ENCODE results near the gene BRAF.
"Not testable (repeated sequence)": the region's sequence is repeated elsewhere in the genome, so short reads cannot be mapped to it uniquely, and the experiment has no call there.

Gene BRAF

DNA sequence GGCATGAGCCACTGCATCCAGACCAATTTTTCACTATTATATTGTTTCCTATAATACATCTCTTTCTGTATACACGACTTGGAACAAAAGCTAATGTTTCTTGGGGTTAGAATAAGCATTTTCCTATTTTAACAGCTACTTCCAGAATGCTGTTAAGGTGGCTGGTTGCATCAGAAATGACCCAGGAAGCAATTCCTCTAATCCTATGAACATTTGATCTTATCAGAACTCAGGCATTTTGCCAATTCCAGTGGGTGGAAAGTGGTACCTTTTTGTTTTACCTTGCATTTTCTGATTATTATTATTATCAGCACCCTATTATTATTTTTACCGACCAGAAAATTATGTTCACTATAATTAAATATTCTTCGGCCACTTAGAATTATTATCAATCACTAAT lies 154.9 kb downstream of the BRAF start:
- DNase-seq (ENCODE audit: low read depth), result no peak

- DNase-seq (ENCODE audit: low read depth), result no peak
These were observed 157.3 kb downstream of the BRAF start for GRCh38 chr7:140767418-140767817.

DNA sequence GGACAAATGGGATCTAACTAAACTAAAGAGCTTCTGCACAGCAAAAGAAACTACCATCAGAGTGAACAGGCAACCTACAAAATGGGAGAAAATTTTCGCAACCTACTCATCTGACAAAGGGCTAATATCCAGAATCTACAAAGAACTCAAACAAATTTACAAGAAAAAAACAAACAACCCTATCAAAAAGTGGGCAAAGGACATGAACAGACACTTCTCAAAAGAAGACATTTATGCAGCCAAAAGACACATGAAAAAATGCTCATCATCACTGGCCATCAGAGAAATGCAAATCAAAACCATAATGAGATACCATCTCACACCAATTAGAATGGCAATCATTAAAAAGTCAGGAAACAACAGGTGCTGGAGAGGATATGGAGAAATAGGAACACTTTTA lies 159.3 kb downstream of the BRAF start:
- DNase-seq (ENCODE audit: low read depth), result not testable (repeated sequence)

- not testable (repeated sequence) for DNase-seq (ENCODE audit: low read depth)
These were observed 161.6 kb downstream of the BRAF start for GRCh38 chr7:140763166-140763565.

GRCh38 chr7:140761375-140761774 lies 163.4 kb downstream of the BRAF start:
- DNase-seq (ENCODE audit: low read depth), result not testable (repeated sequence)

GRCh38 chr7:140754506-140754905 lies 170.2 kb downstream of the BRAF start:
- DNase-seq (ENCODE audit: low read depth), result no peak

GRCh38 chr7:140752533-140752932 lies 172.2 kb downstream of the BRAF start:
- no peak for DNase-seq (ENCODE audit: low read depth)

DNA sequence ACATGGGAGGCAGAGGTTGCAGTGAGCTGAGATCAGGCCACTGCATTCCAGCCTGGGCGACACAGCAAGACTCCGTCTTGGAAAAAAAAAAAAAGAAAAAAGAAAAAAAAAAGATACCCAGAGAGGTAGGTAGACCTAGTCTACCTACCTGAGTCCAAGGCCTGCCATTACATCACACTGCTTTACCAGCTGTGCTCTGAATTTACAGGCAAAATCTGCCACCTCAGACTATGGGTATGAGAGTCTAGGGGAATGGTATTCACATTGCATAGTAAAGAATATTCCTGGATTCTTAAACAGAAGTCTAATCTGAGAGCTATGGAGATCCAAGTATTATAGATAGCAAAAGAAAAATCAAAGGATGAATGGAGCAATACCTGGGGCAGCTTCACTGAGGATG lies 178.0 kb downstream of the BRAF start:
- DNase-seq (ENCODE audit: low read depth), result no peak

GRCh38 chr7:140745266-140746058 lies 179.3 kb downstream of the BRAF start:
- no peak for DNase-seq (ENCODE audit: low read depth)

- no peak for DNase-seq (ENCODE audit: low read depth)
These were observed 180.7 kb downstream of the BRAF start for GRCh38 chr7:140744005-140744404.

- not testable (repeated sequence) for DNase-seq (ENCODE audit: low read depth)
These were observed 181.5 kb downstream of the BRAF start for GRCh38 chr7:140743255-140743654.

- DNase-seq (ENCODE audit: low read depth), result no peak
These were observed 186.4 kb downstream of the BRAF start for GRCh38 chr7:140738280-140738679.

GRCh38 chr7:140734729-140735128 lies 190.0 kb downstream of the BRAF start:
- DNase-seq (ENCODE audit: low read depth), result no peak

GRCh38 chr7:140734096-140734495 lies 190.6 kb downstream of the BRAF start:
- no peak for DNase-seq (ENCODE audit: low read depth)

DNA sequence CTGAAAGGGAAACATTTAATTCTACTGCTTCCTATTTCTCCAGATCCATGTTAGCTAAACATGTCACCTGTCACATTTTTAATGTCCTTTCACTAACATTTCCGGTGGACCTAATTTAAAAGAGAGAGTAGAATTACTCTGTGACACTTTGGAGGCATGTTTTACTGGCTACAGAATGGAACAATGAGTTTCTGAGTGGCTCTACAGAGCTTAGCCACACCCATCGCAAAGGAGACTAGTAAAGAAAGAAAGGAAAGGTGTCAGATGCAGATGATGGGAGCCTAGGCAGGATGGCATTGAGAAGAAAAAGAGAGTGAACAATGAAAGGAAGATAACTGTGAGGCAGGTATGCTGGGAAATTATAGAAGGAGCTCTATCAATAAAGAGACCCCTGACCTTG lies 192.3 kb downstream of the BRAF start:
- DNase-seq (ENCODE audit: low read depth), result no peak

GRCh38 chr7:140726281-140726680 lies 198.4 kb downstream of the BRAF start:
- DNase-seq (ENCODE audit: low read depth), result no peak

- DNase-seq (ENCODE audit: low read depth), result no peak
These were observed 200.0 kb downstream of the BRAF start for GRCh38 chr7:140724706-140725105.

DNA sequence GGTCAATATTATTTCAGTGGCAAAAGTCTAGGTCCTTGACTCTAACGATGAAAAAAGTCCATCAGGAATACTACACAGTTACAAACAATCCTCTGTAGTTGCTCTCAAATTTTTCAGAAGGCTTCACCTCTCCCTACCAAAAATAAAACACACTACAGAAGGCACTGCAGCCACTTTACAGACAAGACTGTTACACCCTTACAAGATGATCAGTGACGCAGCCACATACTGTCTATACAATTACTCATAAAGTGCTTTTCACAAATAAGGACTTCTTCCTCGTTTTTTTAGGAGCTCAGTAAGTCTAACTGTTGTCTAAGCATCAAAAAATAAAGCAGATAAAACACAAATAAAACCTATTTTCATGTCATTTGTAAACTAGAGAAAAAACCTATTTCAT lies 201.2 kb downstream of the BRAF start:
- no peak for DNase-seq (ENCODE audit: low read depth)

DNA sequence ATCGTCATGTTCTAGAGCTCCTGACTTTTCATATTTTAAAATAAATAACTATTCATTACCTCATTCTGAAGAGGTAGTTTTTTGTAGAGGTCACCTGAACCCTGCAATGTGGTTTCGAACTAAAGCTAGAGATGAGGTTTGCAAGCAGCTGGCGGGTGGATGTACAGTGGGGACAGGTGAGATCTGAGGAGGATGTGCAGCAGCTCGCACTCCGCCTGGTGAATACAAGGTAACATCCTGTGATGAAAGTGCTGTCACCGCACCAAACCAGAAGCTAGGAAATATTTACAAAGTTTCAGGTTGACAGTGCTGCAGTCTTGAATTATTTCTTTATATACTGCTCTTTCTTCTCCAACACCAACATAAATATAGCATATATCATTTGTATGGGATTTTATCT lies 201.7 kb downstream of the BRAF start:
- DNase-seq (ENCODE audit: low read depth), result no peak

DNA sequence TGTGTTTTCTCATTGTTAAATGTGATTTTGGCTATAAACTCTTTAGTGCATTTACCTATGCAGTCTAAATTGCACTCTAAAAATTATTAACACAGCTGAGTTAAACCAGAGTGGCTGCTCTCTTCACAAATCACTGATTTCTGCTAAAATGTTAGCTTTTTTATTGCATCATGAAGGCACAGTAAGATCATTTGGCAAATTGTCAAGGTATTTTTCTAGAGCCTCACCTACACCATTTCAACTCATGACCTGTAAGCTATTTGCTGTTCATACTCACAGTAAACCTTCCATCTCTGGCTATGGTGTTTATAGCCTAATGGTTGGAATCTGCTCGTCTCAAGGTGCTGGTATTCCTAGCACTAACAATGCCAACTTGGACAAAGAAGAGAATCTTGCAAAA lies 202.5 kb downstream of the BRAF start:
- DNase-seq (ENCODE audit: low read depth), result no peak

DNA sequence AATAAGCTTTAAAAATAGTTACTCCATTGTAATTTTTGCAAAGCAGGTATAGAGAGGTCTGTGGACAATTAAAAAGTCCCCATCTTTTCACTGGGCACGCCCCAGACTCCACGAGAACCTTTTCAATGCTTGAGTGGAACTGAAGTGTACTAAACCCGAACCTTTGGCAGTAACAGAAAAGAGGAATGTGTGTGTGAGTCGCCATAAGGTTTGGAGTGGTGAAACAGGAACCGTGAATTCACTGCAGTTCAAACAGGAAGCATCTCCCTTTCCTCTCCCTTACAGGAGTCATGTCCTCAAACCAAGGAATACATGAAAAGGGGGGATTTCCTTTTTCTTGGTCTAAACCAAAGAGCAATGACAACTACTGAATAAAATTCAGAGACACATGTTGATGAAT lies 205.0 kb downstream of the BRAF start:
- DNase-seq (ENCODE audit: low read depth), result no peak

- no peak for DNase-seq (ENCODE audit: low read depth)
These were observed 210.2 kb downstream of the BRAF start for GRCh38 chr7:140714331-140715040.

DNA sequence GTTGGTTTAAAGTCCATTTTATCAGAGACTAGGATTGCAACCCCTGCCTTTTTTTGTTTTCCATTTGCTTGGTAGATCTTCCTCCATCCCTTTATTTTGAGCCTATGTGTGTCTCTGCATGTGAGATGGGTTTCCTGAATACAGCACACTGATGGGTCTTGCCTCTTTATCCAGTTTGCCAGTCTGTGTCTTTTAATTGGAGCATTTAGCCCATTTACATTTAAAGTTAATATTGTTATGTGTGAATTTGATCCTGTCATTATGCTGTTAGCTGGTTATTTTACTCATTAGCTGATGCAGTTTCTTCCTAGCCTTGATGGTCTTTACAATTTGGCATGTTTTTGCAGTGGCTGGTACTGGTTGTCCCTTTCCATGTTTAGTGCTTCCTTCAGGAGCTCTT lies 212.3 kb downstream of the BRAF start:
- not testable (repeated sequence) for DNase-seq (ENCODE audit: low read depth)

DNA sequence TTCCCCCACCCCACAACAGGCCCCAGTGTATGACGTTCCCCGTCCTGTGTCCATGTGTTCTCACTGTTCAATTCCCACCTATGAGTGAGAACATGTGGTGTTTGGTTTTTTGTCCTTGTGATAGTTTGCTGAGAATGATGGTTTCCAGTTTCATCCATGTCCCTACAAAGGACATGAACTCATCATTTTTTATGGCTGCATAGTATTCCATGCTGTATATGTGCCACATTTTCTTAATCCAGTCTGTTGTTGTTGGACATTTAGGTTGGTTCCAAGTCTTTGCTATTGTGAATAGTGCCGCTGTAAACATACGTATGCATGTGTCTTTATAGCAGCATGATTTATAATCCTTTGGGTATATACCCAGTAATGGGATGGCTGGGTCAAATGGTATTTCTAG lies 216.0 kb downstream of the BRAF start:
- DNase-seq (ENCODE audit: low read depth), result not testable (repeated sequence)
